ENCODE results near the gene SLC8A3.

Gene SLC8A3

DNA sequence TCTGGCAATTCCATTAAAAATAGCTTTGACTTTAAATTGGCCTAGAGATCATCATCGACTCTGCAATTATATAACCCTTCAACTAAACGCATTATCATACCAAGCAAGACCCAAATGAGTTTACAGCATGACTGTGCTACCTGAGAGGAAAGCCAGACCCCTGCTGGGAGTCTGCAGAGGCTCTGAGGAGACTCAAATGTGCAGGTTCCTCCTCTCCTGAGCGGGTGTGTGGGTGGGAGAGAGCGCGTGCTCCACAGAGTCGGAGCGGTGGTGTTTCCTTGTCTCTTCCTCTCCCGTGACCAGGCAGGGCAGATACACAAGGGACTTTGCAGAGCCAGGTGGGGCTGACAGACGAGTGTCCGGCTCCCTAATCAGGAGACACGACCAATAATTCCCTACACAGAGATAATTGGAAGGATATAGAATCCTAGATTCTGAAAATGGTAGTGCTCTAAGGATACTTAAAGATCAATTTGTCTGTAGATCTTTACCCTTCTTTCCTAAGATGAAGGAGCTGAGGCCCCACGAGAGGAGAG lies 74.1 kb downstream of the SLC8A3 start:
- no peak for DNase-seq (ENCODE audit: low spot score)

DNA sequence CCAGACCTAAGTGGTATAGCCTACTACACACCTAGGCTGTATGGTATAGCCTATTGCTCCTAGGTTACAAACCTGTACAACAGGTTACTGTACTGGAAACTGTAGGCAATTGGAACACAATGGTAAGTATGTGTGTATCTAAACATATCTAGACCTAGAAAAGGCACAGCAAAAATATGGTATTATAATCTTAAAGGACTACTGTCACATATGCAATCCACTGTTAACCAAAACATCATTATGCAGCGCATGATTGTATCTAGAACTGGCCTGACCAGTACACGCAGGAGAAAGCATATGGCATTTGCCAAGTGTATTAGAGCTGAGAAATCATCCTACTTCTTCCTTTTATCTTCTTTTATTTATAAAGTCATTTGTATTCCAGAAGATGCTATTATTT lies 75.5 kb downstream of the SLC8A3 start:
- DNase-seq (ENCODE audit: low spot score): no peak

DNA sequence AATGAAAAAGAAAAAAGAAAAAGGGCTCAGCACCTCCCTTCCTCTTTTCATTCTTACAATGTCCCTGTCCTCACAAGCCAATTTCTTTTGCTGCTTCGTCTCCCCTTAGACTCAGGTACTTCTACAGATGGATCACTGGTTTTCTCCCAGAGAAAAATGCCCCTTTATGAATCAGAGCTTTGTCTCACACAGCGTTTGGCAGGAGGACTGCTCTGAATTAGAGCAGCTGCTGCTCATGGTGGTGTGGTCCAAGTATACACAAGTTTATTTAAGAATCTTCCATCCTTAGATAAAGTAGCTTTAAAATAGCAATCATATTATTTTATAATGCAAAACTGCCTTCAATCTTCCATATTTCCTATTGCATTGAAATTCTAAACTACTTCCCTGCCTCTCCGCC lies 80.3 kb downstream of the SLC8A3 start:
- DNase-seq (ENCODE audit: low spot score): no peak

DNA sequence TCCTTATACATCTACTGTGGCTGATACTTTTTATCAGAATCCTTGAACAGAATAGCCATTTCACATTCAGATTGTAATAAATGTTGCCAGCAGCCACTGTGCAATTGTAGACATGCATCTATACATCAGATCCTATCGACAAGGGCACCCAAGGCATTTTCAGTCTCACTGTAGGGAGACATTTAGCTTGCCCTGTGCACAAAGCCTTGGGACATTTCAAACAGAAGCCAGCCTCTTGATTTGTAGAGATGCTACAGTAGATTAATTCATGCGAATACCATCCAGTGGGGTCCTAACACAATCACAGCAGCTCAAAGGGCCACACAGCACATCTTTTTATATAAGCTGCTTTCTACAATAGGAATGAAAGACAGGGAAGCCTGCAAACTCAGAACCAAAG lies 81.4 kb downstream of the SLC8A3 start:
- DNase-seq (ENCODE audit: low spot score): no peak

DNA sequence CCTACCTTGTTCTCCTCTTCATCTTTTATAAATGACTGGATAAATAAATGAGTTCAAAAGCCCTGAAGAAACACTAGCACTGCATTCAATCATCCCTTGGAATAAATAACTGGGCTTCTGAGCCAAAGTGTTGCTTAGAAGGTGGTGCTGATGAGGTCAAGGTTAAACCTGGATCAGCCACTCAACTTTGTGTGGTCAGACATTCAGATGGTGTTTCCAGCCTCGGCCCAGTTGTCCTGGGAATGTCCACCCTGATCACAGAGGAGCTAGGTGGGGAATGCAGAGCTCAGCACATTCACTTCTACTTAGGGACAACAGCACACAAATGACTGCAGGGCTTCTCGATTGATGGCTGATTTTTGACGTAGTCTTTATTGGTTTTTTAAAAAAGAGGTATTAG lies 88.7 kb downstream of the SLC8A3 start:
- no peak for DNase-seq (ENCODE audit: low spot score)

DNA sequence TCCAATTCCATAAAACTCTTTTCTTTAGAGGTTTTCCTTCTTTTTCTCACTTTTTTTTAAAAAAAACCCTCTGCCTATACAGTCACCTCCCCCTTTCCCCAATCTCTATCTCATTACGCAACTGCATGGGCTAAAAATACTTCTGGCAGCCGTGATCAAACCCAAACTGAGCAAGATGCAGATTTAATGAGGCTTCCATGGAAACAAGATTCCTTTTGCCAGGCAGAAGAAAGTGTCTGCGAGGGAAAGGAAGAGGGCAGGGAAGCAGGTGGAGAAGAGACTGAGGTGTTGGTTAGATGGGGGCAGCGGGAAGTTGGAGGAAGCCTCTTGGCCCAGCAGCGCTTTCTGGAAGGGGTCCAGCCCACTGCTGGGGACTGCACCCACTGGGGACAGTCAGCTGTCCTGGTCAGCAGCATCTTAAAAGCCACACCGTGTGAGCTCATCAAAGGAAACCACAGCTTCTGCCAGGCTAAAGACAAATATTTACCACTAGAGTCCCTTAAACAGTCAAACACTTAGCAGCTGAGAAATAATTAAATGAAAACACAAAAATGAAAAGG lies 90.4 kb downstream of the SLC8A3 start:
- no peak for DNase-seq (ENCODE audit: low spot score)

DNA sequence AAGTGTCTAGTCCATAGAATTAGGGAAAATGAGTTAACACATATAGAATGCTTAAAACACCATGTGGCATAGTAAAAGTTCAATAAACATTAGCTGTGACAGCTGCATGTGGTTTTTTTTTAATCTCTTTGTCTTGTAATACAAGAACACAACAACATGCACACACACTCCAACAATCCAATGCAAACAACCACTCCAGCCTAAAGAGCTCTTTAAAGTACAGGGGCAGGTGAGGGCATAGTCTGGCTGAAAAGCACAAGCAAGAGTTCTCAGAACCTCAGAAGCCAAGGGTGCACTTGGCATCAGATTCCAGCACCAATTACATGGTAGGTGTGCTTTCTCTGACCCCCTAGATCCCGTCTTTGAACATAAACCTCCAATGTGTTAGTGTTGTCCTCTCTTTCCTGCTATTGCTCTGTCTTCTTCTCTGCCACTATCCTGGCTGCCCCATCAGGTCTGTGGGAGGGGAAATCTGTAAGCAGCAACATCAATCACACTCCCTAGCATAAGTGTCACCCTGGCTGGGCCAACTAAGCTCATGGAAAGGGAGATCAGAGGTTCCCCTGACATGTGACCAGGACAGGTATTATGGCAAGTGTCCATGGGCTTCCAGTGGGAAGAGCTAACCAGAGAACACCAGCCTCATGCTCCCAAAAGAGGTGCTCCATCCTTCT lies 91.0 kb downstream of the SLC8A3 start:
- DNase-seq (ENCODE audit: low spot score): no peak

DNA sequence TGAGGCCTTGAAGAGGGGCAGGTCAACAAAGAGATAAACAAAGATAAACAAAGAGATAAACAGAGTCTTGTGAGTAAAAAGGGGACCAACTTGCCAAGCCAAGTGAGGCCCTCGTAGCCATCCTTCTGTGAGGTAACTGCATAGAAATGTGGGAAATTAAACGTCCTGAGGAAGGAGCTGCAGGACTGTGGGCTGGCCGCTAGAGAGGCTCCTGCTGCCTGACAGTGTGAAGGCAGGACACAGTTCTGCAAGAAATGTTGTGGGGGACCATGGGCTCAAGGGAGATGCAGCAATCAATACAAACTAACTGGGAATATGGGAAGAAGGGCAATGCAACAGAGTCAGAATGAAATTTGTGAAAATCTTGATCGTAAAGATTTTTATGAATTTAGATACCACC lies 91.9 kb downstream of the SLC8A3 start:
- no peak for DNase-seq (ENCODE audit: low spot score)

DNA sequence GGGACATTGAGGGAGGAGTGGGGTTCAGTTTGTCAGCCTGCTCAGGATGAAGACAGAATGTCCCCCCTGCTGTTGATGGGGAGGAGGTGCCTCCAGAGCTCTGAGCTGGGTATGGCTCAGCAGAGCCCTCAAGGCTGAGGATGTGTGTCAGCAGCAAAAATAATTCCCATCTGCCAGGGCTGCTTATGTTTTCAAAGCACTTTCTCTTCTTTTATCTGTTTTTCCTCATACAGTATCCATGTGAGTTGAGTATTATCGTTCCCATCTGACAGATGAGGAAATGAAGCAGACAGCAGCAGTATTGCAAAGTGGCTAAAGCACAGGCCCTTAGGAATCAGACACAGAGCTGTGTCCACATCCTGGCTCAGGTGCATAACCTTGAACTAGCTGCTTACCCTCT lies 94.1 kb downstream of the SLC8A3 start:
- no peak for DNase-seq (ENCODE audit: low spot score)

DNA sequence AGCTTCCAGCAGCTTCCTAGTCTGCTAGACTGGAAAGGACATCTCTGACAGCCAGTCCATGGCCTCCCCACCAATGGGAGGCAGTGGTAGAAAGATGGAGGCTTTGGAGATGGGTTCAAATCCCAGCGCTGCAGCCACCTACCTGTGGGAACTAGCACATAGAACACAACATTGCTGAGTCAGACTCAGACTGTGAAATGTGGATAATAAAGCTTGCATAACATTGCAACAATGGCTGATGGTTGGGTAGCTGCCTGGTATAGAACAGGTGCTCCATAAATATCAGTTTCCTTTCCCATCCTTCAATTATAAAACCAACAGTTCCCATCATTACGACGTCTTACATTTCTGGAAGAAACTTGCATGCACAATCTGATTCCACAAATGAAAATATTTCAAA lies 94.6 kb downstream of the SLC8A3 start:
- no peak for DNase-seq (ENCODE audit: low spot score)

DNA sequence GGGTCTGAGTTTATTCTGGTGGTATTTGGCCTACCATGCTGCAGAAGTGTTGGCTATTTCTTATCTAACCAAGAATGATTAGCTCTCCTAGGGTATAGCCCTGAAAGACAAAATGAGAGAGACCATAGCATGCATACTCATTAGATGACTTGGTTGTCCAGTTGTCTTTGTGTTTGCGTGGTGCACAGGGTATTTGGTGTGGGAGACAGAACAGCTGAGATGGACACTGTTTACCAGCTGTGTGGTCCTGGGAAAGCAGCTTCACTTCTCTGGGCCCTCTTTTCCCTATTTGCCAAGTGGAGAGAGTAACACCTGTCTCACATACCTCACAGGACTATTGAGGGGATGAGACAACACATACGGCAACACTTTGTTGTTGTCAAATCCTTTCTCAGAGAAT lies 95.6 kb downstream of the SLC8A3 start:
- DNase-seq (ENCODE audit: low spot score): no peak

DNA sequence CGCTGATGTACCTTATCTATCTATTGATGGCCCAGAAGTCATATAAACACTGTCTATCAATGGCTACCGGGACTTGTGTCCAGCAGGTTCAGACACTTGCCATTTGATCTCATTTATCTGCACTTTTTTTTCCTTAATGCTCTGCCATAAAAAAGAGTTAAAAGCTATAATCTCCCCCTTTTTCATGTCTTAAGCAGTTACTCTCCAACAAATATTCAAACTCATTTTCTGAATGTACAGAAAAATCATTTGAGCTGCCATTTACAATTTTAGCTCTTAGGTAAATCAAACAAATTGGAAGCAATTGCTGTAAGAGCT lies 101.4 kb downstream of the SLC8A3 start:
- DNase-seq (ENCODE audit: low spot score): no peak

DNA sequence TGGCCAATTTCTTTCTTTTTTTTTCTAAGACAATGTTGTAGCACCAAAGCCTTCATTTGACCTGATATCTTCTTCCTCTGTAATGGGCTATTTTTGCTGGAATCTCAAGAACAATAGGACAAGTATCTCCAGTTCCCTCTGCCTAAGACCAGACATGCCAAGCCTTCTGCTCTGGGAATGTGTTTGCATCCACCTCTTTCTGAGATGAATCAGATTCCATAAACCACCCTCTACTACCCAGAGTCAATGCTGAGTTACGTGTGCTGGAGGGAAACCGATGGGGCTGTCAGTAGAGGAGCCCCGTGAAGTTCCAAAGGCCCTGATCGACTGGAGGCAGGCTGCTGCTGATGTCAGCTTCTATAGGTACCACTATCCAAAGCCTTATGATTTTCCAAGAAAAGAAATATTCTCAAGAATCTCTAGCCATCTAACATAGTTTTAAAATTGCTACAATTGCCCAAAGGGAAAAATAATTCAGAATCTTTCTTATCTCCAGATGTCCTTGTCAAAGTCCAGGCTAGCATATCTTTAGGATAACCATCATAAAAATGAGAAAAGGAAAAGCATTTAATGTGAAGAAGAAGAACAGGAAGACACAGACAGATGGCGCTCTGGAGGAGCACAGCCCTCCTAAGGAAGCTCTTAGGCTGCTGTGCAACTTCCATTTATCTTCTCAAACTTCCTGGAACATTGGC lies 101.9 kb downstream of the SLC8A3 start:
- DNase-seq (ENCODE audit: low spot score): peak; percentile 34

DNA sequence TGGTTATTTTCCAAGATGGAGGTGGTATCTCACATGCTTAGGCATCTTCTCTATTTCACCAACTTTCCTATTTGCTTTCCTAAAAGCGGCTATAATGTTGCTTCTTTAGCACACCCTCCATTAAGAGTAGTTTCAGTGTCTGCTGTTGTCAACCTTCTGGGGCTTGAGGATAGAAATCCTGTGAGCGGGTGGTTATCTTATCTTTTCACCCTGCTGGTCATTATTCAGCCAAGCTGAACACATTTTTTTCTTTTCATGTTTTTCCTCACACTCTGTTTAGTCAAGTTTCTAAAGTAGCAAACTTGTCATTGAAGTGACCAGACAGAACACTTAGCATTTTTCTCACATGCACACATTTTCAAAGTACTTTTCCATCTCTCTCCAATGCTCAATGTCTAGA lies 104.5 kb downstream of the SLC8A3 start:
- DNase-seq (ENCODE audit: low spot score): no peak

DNA sequence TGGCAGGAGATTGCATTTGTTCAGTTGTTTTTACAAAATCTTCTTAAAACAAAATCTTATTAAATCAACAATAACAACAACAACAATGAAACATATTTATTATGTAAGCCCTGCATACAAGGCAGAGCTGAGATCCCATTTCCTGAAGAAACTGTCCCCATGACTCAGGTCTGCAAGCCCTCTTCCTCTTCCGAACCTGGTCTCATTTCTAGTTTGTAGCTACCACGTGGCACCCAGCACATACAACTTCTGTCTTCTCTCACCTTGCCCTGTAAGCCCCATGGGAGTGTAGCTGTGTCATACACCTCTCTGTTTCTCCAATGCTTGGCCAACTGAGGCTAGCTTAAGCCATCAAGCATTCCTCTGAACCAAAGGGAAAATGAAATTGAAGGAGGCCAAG lies 106.4 kb downstream of the SLC8A3 start:
- DNase-seq (ENCODE audit: low spot score): no peak

DNA sequence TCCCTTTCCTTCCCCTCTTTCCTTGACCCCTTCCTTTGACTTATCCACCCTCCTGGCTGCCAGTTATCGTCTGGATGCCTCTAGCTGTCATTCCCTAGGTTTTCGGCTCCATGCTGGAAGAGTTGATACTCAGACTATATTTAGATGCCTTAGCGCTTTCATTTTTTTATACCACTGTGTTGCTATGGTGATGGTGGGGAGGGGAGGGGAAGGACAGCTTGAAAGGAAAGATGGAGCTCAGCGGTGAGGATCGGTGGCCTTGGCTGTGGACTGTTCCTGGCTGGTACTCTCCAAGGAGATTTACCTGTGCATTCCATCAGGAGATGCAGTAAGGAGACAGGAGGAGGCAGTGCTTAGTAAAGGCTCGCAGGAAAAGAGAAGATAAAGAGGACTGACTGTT lies 108.7 kb downstream of the SLC8A3 start:
- no peak for DNase-seq (ENCODE audit: low spot score)

DNA sequence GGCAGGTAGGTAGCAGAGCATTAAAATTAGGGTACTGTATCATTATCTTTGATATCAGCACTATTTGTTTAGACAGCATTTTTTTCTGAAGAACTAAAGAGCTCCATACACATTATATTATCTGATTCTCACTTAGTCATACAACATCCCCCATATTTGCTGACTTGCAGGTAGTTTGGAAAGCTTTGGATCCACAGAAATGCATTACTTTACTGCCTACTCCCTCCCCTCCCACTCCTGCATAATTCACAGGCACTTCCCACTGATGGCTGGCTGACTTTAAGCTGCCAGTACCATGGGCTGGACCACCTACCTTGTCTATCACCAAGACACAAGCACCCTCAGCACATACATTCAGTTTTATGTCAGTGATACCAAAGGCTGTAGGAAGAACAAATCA lies 110.4 kb downstream of the SLC8A3 start:
- no peak for DNase-seq (ENCODE audit: low spot score)

DNA sequence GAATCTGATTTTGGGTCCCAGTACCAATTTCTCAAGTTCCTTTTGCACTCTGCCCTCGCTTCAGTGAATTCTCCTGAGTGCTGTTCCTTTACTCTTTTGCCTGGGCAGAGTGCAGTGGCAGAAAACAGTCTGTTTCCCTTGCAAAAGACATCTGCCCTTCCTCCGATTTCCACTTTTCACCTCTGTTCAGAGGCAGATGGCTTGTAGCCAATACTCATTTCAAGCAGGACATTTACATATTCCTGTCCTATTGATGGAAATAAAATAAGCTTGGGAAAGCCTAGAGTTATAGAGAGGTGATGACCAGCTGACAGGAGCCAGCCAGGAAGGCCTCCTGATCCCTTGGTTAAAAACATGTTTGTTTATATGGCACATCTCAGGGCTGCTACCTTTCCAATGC lies 111.0 kb downstream of the SLC8A3 start:
- DNase-seq (ENCODE audit: low spot score): no peak

DNA sequence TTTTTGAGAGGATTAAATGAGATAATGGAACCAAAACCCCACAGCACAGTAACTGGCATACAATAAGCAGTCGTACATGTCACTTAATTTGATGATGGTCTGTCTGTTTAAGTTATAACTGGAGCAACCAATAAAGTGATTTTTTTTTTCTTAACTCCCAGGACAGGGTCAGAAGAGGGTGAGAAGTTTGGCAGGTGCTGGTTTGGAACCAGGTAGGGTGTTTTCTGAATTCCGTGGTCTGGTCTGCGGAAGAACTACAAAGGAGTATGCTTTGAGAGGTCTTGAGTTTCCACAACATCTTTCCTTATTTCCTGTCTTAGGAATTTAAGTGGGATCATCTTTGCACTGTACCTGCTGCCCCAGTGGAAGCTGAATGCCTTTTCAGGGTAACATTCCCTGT lies 111.7 kb downstream of the SLC8A3 start:
- no peak for DNase-seq (ENCODE audit: low spot score)

DNA sequence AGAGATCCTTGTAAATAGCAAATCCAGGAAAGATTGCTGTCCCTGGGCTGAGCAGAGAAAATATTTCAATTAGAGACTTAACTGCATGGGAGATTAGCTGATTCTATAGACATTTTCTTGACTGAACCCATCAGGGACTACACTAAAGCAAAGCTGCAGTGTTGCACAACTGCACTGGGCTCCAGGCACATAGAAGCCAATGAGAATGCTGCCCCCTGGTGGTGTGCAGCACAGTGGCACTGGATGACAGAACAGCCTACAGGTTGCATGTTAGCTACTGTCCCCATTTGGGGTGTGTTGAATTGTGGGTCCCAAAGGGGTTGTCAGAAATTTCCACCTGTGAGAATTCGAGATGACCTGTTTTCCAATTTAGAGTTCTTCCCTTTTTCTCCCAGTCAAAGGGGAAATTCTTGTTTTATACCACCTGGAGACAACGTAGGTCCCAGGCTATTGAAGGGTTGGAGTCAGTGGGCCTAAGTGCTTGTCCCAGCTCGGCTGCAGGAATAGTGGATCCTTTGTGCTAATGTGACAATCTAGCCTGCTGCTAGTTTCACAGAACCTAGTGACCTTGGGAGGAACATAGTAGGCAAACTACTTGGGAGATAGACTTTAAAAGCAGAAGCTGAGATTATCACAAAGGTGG lies 114.7 kb downstream of the SLC8A3 start:
- DNase-seq (ENCODE audit: low spot score): peak; percentile 45

DNA sequence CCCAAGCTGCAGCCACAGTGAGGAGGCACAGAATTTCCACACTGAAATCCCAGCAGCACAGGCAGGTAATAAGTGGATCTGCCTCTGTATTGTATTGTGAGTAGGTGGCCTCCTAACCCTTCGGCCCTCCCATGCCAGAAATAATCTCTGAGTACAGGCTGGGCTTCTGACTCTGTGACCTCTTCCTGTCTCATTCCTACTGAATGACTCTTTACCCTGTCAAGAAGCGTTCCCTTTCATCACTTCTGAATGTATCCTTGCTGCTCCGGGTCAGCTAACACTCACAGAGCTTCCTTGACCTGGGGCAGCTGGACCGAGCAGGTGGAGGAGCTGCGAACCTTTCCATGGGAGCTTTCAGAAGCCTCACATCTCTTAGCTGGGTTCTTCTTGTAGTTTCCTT lies 119.6 kb downstream of the SLC8A3 start:
- no peak for DNase-seq (ENCODE audit: low spot score)

DNA sequence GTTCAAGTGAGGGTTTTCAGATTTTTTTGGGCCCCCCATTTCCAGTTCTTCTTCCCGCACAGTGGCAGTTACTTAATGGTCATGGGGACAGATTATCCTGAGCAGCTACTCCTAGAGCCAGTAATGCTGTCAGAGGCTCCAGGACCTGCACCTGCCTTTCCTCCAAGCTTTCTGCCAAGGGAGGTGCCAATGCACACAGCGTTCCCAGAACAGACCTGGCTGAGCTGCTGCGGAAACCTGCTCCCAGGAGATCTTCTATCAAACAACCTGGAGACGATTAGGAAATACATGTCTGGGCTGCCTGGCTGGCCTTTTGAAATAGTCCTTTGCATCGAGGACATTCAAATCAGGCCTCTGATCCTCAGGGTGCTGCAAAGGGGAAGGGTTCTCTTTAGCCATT lies 120.9 kb downstream of the SLC8A3 start:
- no peak for DNase-seq (ENCODE audit: low spot score)

DNA sequence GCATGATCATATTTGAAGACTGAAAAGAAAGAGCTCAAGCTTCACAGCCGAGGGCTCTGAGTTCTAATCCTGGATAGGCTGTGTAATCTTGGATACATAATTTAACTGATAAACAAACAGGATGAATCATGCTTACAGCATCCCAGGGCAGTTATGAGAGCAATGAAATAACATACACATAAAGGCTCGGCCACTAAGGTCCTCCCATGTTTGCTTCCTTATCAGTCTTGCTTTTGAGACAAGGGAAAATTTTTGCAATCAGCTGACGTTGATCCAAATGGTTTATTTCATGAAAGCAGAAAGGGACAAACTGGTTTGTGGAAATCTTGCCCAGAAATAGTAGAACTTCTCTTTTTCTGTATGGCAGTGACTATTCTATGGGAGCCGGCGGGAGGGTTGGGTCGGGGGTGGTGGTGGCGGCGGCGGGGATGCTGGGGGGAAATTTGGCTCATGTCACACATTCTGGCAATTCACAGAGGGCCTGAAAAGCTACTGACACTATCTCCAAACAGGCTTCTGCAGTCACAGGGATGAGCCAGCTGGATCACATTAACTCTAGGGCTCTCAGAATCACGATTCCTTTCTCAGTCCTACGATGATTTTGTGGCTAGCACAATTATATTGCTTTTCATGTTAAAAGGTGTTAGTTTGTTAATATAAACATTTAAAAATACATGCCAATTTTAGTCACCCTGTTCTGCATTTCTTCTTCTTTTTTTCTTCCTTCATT lies 124.5 kb downstream of the SLC8A3 start:
- no peak for DNase-seq (ENCODE audit: low spot score)
